Upper lobe of left lung (tissue), 6 donors: ENCODE measurements around the gene STMP1. TPM values are rescaled to one million over a fixed set of nuclear protein-coding genes. Genes with fewer than 3 reads are reported as not detected.

Source experiments
- ATAC-seq, 2 donors: fragments of 200-7000 bp; cut with Tn5 transposase; one replicate each; pipeline ENCODE4 v1.9.1; 2022; ENCODE audit warnings: mild to moderate bottlenecking in 2 of 2, moderate library complexity in 2 of 2; ENCODE audit not compliant: low FRiP score in 2 of 2
- DNase-seq, 2 donors: peaks; one replicate each; pipeline ENCODE4 v3.0.0-alpha.2; 2019 to 2020
- H3K27ac ChIP-seq, 4 donors: fragments of 200-600 bp; sonication (generic); one replicate each; pipeline ENCODE4 v1.5.1; 2016 to 2019
- H3K27me3 ChIP-seq, 4 donors: fragments of 200-600 bp; sonication (generic); one replicate each; pipeline ENCODE4 v1.5.1; 2017 to 2019
- H3K36me3 ChIP-seq, 4 donors: fragments of 200-600 bp; sonication (generic); one replicate each; pipeline ENCODE4 v1.5.1; 2016 to 2019
- H3K4me1 ChIP-seq, 4 donors: fragments of 200-600 bp; sonication (generic); one replicate each; pipeline ENCODE4 v1.5.1; 2018 to 2019
- H3K4me3 ChIP-seq, 4 donors: fragments of 200-600 bp; sonication (generic); one replicate each; pipeline ENCODE4 v1.5.1; 2017 to 2019; ENCODE audit warnings: mild to moderate bottlenecking in 2 of 4, moderate library complexity in 1 of 4
- H3K9me3 ChIP-seq, 4 donors: fragments of 200-600 bp; sonication (generic); one replicate each; pipeline ENCODE4 v1.5.1; 2018 to 2019
- EP300 ChIP-seq, 4 donors: sonication (generic); formaldehyde crosslinking; IDR thresholded peaks; one replicate each; pipeline ENCODE4 v1.5.1; 2017; ENCODE audit warnings: antibody characterized with exemption in 4 of 4, control low read depth in 2 of 4
- POLR2A ChIP-seq, 4 donors: fragments of 450-650 bp; IDR thresholded peaks; one replicate each; pipeline ENCODE4 v1.5.1; 2016 to 2017; ENCODE audit warnings: antibody characterized with exemption in 4 of 4, mild to moderate bottlenecking in 2 of 4
- POLR2AphosphoS5 ChIP-seq, 2 donors: sonication (generic); formaldehyde crosslinking; IDR thresholded peaks; one replicate each; pipeline ENCODE4 v1.5.1; 2017; ENCODE audit warnings: antibody characterized with exemption in 2 of 2
- WGBS, 2 donors: methylation state at CpG; one replicate each; pipeline ENCODE4 v1.1.5; 2017 to 2018; 5-methylcytosine and 5-hydroxymethylcytosine counted together
- total RNA-seq, 6 donors: library from RNA; depleted of rRNA in 4 of 6; stranded (reverse); fragments of >200 nt in 4 of 6; gene quantifications; one replicate each; pipeline versions ENCODE4 v1.1.0 to v1.2.1, GENCODE V29; 2016 to 2021
- TF ChIP-seq, protein P1 (sequence below), 6 experiments: fragments of 450-650 bp in 4 of 6; fragments of 200-600 bp in 2 of 6; sonication (generic) in 2 of 6; IDR thresholded peaks; one replicate each; pipeline ENCODE4 v1.5.1; 2016 to 2019; ENCODE audit warnings: antibody characterized with exemption in 6 of 6
- donor health status: DM: no; HTN: no; CAD: no; lungs with moderate emphysema.
- donor health status: DM: no; HTN: yes; CAD: no; lungs with severe emphysema.

Gene STMP1
- total RNA-seq, 6 donors from 2014 or later: 7.5 to 23.8 (median 20.4) TPM

DNA sequence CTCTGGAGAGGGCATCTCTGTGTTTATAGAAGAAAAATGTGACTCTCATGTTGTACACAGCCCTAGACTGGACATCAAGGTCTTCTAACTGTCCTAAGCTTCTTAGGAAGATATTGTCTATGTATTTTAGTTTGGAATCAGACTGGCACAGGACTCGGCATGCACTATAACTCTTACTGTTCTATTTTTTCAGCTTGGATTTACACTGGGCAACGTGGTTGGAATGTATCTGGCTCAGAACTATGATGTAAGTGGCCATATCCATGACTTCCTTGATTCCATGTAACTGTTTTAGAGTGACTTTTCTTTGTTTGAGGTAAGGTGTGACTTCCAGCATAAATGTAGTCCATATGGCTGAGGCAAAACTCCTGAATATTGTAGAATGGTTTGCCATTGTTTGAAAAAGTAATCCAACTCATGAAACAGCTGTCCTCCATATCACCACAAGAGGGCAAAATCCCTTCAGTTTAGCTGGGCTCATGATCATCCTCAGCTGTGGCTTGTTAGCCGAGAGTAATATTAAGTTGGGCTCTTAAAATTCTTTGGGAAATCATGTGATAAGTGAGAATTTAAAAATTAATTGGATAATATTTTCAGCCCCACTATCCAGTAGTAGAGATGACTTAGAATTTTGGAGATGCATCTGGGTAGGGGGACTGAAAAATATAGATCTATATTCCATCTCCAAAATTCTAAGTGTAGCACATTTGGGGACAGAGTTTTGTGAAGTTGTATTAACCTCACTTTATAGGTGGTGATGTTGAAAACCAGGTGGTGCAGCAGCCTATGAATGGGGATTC is 10.4 kb downstream of the STMP1 start:
- DNase-seq: no peak
- 42 to 53% methylated on average over 3 of the region's 3 CpGs for WGBS, 2 donors
- Histone ChIP-seq H3K27ac (peak overlapping the region in 2 of 4 donors; percentile 11 to 35), H3K9me3 (no peaks in the 10 kb centered on the region), H3K4me1 (peaks cover 0 to 29% (median 11%) of the 10 kb centered on the region in 4 donors), H3K27me3 (no peaks in the 10 kb centered on the region), H3K36me3 (peaks cover 0 to 22% (median 1%) of the 10 kb centered on the region in 4 donors), H3K4me3 (no peak overlapping the region)
- no peak for TF ChIP-seq POLR2AphosphoS5 (IDR thresholded peaks at IDR 0.05)
- no peak for TF ChIP-seq EP300 (IDR thresholded peaks at IDR 0.05)
- TF ChIP-seq, protein P1, sequence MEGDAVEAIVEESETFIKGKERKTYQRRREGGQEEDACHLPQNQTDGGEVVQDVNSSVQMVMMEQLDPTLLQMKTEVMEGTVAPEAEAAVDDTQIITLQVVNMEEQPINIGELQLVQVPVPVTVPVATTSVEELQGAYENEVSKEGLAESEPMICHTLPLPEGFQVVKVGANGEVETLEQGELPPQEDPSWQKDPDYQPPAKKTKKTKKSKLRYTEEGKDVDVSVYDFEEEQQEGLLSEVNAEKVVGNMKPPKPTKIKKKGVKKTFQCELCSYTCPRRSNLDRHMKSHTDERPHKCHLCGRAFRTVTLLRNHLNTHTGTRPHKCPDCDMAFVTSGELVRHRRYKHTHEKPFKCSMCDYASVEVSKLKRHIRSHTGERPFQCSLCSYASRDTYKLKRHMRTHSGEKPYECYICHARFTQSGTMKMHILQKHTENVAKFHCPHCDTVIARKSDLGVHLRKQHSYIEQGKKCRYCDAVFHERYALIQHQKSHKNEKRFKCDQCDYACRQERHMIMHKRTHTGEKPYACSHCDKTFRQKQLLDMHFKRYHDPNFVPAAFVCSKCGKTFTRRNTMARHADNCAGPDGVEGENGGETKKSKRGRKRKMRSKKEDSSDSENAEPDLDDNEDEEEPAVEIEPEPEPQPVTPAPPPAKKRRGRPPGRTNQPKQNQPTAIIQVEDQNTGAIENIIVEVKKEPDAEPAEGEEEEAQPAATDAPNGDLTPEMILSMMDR (IDR thresholded peaks at IDR 0.05): peak; percentile 45 to 81 (median 71)
- TF ChIP-seq POLR2A (IDR thresholded peaks at IDR 0.05): no peak
- ATAC-seq: peak; percentile 63 to 82

DNA sequence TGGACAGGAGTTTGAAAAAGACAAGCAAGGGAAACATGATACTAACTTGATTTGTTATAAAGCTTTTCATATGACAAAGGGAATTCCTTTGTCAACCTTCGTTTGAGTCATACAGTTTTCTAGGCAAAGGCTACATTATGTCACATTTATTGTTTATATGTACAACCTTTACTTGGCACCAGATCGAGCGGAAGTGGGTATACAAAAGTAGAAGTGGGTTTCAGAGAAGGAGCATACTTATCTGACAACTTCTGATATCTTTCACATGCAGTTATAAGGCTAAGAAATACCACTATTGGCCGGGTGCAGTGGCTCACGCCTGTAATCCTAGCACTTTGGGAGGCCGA is 11.0 kb downstream of the STMP1 start:
- DNase-seq: no peak
- H3K9me3 ChIP-seq: no peaks in the 10 kb centered on the region
- H3K36me3 ChIP-seq: peaks cover 0 to 26% (median 4%) of the 10 kb centered on the region in 4 donors
- no peaks in the 10 kb centered on the region for H3K27me3 ChIP-seq
- H3K4me3 ChIP-seq: no peak overlapping the region
- 44 to 61% methylated on average over 6 of the region's 6 CpGs for WGBS, 2 donors
- H3K4me1 ChIP-seq: peaks cover 0 to 29% (median 13%) of the 10 kb centered on the region in 4 donors
- no peak for ATAC-seq
- peak overlapping the region in 2 of 4 donors; percentile 11 to 35 for H3K27ac ChIP-seq
- TF ChIP-seq POLR2A (IDR thresholded peaks at IDR 0.05) (no peak), POLR2AphosphoS5 (IDR thresholded peaks at IDR 0.05) (no peak), EP300 (IDR thresholded peaks at IDR 0.05) (no peak)
- TF ChIP-seq, protein P1 (IDR thresholded peaks at IDR 0.05): no peak

DNA sequence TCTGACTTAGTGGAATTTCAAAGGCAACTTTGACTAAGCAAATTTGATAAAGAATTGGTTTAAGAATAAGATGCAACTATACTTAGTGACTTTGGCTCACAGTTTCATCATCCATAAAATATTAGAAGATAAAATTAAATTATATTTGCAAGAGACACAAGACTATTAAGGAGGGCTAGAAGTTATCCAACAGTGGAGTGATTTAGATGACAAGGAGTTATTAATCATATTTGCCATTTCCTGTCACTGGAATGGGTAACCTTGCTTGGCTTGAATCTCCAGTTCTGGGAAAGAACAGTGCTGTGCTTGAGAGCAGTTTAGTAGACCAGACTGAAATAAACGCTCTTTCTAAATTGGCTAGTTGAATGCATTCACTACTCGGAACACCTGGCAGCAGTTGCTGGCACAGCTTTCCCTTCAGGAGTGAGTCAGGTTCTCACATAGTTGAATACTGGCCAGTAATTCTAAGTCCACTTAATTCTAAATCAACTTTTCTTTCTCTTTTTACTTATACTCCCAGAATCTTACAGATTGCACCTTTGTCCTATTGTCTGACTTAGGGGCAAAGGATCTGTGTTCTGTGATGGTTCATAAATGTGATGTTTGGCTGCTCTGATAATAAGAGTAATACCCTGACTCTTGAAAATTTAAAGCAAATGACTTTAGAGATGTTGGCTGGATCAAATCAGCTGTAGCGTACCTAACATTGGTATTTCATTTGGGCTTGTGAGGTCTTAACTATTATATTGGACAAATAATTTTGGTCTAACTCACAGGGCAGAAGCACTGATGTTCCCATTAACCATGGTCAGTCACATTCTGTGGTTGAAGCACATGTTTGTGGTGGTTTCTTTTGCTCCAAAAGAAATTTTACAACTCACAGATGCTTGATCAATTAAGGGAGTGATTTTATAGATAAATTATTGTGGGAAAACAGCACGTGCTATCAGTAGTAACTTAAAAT is 16.6 kb downstream of the STMP1 start:
- peaks cover 0 to 9% (median 5%) of the 10 kb centered on the region in 4 donors for H3K4me1 ChIP-seq
- H3K27ac ChIP-seq: peak overlapping the region in 2 of 4 donors; percentile 2 to 21
- ATAC-seq (peak in 1 of 2 donors; percentile 69), DNase-seq (peak in 1 of 2 donors; percentile 74)
- peaks cover 0 to 33% (median 4%) of the 10 kb centered on the region in 4 donors for H3K36me3 ChIP-seq
- TF ChIP-seq POLR2AphosphoS5 (IDR thresholded peaks at IDR 0.05): no peak
- TF ChIP-seq, protein P1 (IDR thresholded peaks at IDR 0.05): no peak
- TF ChIP-seq EP300 (IDR thresholded peaks at IDR 0.05): no peak
- no peak for TF ChIP-seq POLR2A (IDR thresholded peaks at IDR 0.05)
- no peaks in the 10 kb centered on the region for H3K27me3 ChIP-seq
- 62 to 76% methylated on average over 4 of the region's 4 CpGs for WGBS, 2 donors
- H3K9me3 ChIP-seq: no peaks in the 10 kb centered on the region
- no peak overlapping the region for H3K4me3 ChIP-seq

DNA sequence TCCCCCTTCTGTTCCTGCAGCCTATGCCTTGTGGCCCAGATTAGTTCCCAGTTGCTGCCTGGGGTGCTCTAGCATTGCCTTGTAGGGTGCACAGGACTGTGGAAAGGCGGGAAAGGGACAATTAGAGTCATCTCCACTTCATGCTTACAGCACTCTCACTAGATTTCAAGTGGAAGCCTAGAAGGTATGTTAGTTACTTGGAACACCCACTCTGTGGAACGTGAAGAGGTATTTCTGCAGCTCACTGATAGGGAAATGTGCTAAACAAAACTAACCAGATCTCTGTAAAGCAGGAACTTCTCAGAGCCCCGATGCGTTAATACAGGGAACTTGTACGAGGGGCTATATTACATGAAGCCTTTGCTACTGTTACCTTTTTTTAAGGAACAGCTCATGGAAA is 19.4 kb downstream of the STMP1 start:
- WGBS, 2 donors: 59 to 72% methylated on average over 5 of the region's 5 CpGs
- Histone ChIP-seq H3K4me3 (no peak overlapping the region), H3K9me3 (no peaks in the 10 kb centered on the region), H3K4me1 (peaks cover 0 to 10% (median 6%) of the 10 kb centered on the region in 4 donors), H3K36me3 (peaks cover 0 to 13% (median 4%) of the 10 kb centered on the region in 4 donors), H3K27me3 (no peaks in the 10 kb centered on the region), H3K27ac (peak overlapping the region in 1 of 4 donors; percentile 50)
- peak in 1 of 2 donors; percentile 47 for ATAC-seq
- DNase-seq: no peak
- TF ChIP-seq POLR2AphosphoS5 (IDR thresholded peaks at IDR 0.05) (no peak), EP300 (IDR thresholded peaks at IDR 0.05) (no peak), POLR2A (IDR thresholded peaks at IDR 0.05) (no peak)
- TF ChIP-seq, protein P1 (IDR thresholded peaks at IDR 0.05): no peak
